GM12891 (cell line): ENCODE measurements around the gene PAM16.
"Not testable (repeated sequence)": the region's sequence is repeated elsewhere in the genome, so short reads cannot be mapped to it uniquely, and the experiment has no call there.

Experiments
- PAX5 ChIP-seq: IDR thresholded peaks from 2 replicates; pipeline ENCODE4 v1.6.1; 2011; ENCODE audit warnings: low read length, moderate library complexity, mild to moderate bottlenecking; ENCODE audit not compliant: insufficient read depth, severe bottlenecking
- POLR2A ChIP-seq: IDR thresholded peaks from 2 replicates; pipeline ENCODE4 v1.6.1; 2011; ENCODE audit warnings: low read depth, low read length, control low read depth
- POLR2AphosphoS5 ChIP-seq: IDR thresholded peaks from 2 replicates; pipeline ENCODE4 v1.6.1; 2011; ENCODE audit warnings: low read depth, low read length, control low read depth
- POU2F2 ChIP-seq: IDR thresholded peaks from 2 replicates; pipeline ENCODE4 v1.6.1; 2011; ENCODE audit warnings: low read depth, mild to moderate bottlenecking, control low read depth, low read length, moderate library complexity
- TAF1 ChIP-seq: IDR thresholded peaks from 2 replicates; pipeline ENCODE4 v1.6.1; 2011; ENCODE audit warnings: low read depth, low read length, control low read depth

DNA sequence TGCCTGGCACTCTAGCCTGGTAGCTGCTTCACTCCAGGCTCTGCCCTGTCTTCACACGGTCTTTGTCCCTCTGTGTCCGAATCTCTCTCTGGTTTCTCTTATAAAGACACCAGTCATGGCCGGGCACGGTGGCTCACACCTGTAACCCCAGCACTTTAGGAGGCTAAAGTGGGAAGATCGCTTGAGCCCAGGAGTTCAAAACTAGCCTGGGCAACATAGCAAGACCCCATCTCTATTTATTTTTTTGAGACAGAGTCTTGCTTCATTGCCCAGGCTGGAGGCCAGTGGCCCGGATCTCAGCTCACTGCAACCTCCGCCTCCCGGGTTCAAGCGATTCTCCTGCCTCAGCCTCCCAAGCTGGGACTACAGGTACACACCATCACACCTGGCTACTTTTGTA, 17.4 kb downstream of the PAM16 start:
- not testable (repeated sequence) for TF ChIP-seq POLR2A, POLR2AphosphoS5, TAF1, POU2F2, PAX5
